SK-N-SH treated with all-trans-retinoic acid at 6 μM for 48 hours (cell line): ENCODE results near the gene BATF.

Source experiments
- RARB ChIP-seq: fragments of 250-450 bp; sonication (Bioruptor Pico); IDR thresholded peaks from 2 replicates; pipeline ENCODE4 v1.8.0; 2021; ENCODE audit warnings: mild to moderate bottlenecking, moderate library complexity
- SNAI2 ChIP-seq: fragments of 250-450 bp; sonication (Bioruptor Pico); IDR thresholded peaks from 2 replicates; pipeline ENCODE4 v1.5.0; 2020; ENCODE audit warnings: mild to moderate bottlenecking, moderate library complexity
- TCF4 ChIP-seq: fragments of 250-450 bp; sonication (Bioruptor Pico); IDR thresholded peaks from 2 replicates; pipeline ENCODE4 v1.8.0; 2021; ENCODE audit warnings: mild to moderate bottlenecking, moderate library complexity, borderline replicate concordance
- ZC3H10 ChIP-seq: fragments of 250-450 bp; sonication (Bioruptor Pico); IDR thresholded peaks from 2 replicates; pipeline ENCODE4 v1.5.1; 2021; ENCODE audit warnings: mild to moderate bottlenecking, moderate library complexity
- ZFP3 ChIP-seq: fragments of 250-450 bp; sonication (Bioruptor Pico); IDR thresholded peaks from 2 replicates; pipeline ENCODE4 v1.5.0; 2020; ENCODE audit warnings: mild to moderate bottlenecking, moderate library complexity
- ZFP30 ChIP-seq: fragments of 450-650 bp; formaldehyde crosslinking; IDR thresholded peaks from 2 replicates; pipeline ENCODE4 v1.5.0; 2022; ENCODE audit warnings: mild to moderate bottlenecking, moderate library complexity
- ZNF8 ChIP-seq: fragments of 450-650 bp; formaldehyde crosslinking; IDR thresholded peaks from 2 replicates; pipeline ENCODE4 v1.5.0; 2020; ENCODE audit warnings: mild to moderate bottlenecking, moderate library complexity
- TF ChIP-seq, protein P1 (sequence below): fragments of 250-450 bp; sonication (Bioruptor Pico); IDR thresholded peaks from 2 replicates; pipeline ENCODE4 v1.5.1; 2020; ENCODE audit warnings: low read depth, mild to moderate bottlenecking, moderate library complexity
- TF ChIP-seq, protein P2 (sequence below): fragments of 250-450 bp; sonication (Bioruptor Pico); IDR thresholded peaks from 2 replicates; pipeline ENCODE4 v1.5.0; 2020; ENCODE audit warnings: mild to moderate bottlenecking, moderate library complexity

DNA sequence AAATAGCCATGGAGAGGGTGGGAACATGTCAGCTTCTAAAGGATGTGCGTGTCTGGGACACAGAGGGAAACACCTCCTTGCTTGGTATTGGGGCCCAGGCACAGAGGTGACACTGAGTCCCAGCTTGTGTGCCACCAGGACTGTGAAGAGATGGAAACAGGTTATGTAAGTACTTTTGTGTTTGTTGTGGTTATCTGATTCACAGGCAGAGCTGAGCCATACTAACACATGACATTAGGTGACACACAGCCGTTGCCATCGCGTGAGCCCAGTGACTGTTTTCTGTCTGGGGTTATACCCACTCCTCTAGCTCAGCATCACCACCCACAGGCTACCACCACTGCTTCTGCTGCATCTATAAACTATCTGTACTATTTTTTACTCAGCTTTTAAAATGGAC lies 44.1 kb downstream of the BATF start:
- TF ChIP-seq, protein P1, sequence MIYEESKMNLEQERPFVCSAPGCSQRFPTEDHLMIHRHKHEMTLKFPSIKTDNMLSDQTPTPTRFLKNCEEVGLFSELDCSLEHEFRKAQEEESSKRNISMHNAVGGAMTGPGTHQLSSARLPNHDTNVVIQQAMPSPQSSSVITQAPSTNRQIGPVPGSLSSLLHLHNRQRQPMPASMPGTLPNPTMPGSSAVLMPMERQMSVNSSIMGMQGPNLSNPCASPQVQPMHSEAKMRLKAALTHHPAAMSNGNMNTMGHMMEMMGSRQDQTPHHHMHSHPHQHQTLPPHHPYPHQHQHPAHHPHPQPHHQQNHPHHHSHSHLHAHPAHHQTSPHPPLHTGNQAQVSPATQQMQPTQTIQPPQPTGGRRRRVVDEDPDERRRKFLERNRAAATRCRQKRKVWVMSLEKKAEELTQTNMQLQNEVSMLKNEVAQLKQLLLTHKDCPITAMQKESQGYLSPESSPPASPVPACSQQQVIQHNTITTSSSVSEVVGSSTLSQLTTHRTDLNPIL (CRISPR knock-in tag), result no peak
- TF ChIP-seq SNAI2 (CRISPR knock-in tag) (no peak), ZC3H10 (CRISPR knock-in tag) (no peak), ZNF8 (no peak), ZFP3 (CRISPR knock-in tag) (no peak), TCF4 (CRISPR knock-in tag) (no peak), ZFP30 (CRISPR knock-in tag) (no peak), RARB (CRISPR knock-in tag) (no peak)
- TF ChIP-seq, protein P2, sequence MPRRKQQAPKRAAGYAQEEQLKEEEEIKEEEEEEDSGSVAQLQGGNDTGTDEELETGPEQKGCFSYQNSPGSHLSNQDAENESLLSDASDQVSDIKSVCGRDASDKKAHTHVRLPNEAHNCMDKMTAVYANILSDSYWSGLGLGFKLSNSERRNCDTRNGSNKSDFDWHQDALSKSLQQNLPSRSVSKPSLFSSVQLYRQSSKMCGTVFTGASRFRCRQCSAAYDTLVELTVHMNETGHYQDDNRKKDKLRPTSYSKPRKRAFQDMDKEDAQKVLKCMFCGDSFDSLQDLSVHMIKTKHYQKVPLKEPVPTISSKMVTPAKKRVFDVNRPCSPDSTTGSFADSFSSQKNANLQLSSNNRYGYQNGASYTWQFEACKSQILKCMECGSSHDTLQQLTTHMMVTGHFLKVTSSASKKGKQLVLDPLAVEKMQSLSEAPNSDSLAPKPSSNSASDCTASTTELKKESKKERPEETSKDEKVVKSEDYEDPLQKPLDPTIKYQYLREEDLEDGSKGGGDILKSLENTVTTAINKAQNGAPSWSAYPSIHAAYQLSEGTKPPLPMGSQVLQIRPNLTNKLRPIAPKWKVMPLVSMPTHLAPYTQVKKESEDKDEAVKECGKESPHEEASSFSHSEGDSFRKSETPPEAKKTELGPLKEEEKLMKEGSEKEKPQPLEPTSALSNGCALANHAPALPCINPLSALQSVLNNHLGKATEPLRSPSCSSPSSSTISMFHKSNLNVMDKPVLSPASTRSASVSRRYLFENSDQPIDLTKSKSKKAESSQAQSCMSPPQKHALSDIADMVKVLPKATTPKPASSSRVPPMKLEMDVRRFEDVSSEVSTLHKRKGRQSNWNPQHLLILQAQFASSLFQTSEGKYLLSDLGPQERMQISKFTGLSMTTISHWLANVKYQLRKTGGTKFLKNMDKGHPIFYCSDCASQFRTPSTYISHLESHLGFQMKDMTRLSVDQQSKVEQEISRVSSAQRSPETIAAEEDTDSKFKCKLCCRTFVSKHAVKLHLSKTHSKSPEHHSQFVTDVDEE (CRISPR knock-in tag), result no peak
